ENCODE results near the gene FAF1.
"Not testable (repeated sequence)": the region's sequence is repeated elsewhere in the genome, so short reads cannot be mapped to it uniquely, and the experiment has no call there.

FAF1 gene

DNA sequence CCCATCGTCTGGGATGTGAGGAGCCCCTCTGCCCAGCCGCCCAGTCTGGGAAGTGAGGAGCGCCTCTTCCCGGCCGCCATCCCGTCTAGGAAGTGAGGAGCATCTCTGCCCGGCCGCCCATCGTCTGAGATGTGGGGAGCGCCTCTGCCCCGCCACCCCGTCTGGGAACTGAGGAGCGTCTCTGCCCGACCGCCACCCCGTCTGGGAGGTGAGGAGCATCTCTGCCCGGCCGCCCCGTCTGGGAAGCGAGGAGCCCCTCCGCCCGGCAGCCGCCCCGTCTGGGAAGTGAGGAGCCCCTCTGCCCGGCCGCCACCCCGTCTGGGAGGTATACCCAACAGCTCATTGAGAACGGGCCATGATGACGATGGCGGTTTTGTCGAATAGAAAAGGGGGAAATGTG is 7.5 kb downstream of the FAF1 start:
- DNase-seq: not testable (repeated sequence)

- DNase-seq: no peak
These were observed 9.7 kb downstream of the FAF1 start for GRCh38 chr1:50950396-50950795.

GRCh38 chr1:50949286-50949982 is 10.6 kb downstream of the FAF1 start:
- no peak for DNase-seq

- no peak for DNase-seq
These were observed 17.7 kb downstream of the FAF1 start for GRCh38 chr1:50942334-50942733.

DNA sequence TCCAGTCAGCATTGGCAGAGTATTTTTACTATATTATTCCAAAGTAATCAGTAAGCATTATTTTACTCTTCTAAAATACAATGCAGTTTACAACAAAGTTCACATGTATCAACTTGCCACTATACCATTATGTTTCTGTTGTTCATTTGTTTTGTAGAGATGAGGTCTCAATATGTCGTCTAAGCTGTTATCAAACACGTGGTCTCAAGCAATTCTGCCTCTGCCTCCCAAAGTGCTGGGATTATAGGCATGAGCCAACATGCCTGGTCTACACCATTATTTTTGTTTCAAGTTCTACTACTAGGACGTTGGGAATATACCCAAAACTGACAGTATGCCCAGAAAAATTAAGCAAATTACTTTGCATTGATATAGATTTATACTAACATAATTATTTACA is 19.8 kb downstream of the FAF1 start:
- DNase-seq: no peak

DNA sequence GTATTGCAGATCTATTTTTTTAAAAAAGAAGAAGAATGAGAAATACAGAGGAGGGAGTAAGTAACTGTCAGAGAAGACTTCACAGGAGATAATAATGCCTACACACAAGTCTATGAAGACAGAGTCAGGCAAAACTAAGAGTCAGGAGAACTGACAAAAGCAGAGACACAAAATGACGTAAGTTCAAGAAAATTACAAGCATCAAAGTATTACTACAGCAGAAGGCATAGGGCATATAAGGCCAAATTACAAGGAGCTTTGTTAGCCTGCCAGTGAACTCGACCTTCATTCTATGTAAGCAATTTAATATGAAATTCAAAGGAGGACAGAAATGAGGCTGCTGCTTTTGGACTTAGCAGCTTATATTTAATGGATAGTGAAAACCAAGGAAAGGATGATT is 23.7 kb downstream of the FAF1 start:
- no peak for DNase-seq

GRCh38 chr1:50935276-50935675 is 24.8 kb downstream of the FAF1 start:
- not testable (repeated sequence) for DNase-seq

DNA sequence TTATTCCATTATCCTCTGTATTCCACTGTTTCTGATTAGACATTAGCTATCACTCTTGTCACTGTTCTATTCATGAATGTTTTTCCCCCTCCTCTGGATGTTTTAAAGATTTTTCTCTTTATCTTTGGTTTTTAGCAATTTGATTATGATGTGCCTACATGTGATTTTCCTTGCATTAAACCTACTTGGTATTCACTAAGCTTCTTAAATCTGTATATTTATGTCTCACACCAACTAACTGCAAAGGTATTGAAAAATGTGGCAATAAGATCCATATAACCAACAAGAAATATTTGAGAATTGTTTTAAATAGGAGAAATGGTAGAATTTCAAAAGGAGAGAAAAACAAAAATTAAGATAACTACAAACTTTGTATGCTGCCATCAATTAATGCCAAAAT is 25.2 kb downstream of the FAF1 start:
- no peak for DNase-seq

GRCh38 chr1:50933770-50934169 is 26.3 kb downstream of the FAF1 start:
- DNase-seq: not testable (repeated sequence)

DNA sequence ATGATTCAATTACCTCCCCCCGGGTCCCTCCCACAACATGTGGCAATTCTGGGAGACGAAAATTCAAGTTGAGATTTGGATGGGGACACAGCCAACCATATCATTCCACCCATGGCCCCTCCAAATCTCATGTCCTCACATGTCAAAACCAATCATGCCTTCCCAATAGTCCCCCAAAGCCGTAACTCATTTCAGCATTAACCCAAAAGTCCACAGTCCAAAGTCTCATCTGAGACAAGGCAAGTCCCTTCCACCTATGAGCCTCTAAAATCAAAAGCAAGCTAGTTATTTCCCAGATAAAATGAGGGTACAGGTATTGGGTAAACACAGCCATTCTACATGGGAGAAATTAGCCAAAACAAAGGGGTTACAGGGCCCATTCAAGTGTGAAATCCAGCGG is 28.0 kb downstream of the FAF1 start:
- not testable (repeated sequence) for DNase-seq

DNA sequence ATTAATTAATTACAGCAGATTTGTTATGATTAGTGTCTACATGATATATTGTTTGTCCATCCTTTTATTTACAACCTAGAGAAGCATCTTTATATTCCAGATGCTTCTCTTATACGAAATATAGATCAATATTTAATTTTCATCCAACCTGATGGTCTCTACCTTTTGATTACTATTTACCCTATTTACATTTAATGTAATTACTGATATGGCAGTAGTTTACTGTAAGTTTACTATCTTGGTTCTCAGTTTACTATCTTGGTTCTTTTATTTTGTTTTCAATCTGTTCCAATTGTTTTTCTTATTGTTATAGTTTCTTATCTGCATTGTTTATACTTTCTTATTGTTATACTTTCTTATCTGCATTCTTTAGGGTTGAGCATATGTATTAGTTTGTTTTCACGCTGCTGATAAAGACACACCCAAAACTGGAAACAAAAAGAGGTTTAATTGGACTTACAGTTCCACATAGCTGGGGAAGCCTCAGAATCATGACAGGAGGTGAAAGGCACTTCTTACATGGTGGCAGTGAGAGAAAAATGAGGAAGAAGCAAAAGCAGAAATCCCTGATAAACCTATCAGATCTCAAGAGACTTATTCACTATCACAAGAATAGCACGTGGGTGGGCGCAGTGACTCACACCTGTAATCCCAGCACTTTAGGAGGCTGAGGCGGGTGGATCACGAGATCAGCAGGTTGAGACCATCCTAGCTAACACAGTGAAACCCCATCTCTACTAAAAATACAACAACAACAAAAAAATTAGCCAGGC is 28.9 kb downstream of the FAF1 start:
- peak; percentile 2 for DNase-seq

DNA sequence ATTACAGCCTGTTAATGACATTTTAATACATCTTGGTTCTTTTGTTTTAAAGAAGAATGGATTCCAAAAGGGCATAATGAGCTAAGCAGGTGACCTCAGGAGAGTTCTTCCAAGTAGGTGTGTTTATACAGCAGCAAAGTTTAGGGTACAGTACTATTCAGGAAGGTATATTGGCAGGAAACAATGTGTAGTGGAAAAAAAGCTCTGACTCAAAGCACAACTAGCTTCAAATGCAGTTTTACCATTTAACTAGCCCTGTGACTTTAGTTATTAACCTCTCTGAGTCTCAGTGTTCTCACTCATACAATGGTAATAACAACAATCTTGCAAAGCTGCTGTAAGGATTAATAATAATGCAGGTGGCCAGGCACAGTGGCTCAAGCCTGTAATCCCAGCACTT is 29.9 kb downstream of the FAF1 start:
- DNase-seq: no peak

GRCh38 chr1:50929376-50929958 is 30.6 kb downstream of the FAF1 start:
- DNase-seq: no peak

DNA sequence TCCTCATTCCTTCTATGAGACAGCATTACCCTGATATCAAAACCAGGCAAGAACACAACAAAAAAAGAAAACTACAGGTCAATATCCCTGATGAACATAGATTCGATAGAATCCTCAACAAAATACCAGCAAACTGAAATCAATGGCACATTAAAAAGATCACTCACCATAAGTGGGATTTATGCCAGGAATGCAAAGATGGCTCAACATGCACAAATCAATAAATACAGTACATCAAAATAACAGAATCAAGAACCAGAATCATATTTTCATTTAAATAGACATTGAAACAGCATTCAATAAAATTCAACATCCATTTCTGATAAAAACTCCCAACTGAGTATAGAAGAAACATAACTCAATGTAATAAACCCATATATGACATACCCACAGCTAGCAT is 36.5 kb downstream of the FAF1 start:
- DNase-seq: no peak

GRCh38 chr1:50921029-50921428 is 39.0 kb downstream of the FAF1 start:
- no peak for DNase-seq

DNA sequence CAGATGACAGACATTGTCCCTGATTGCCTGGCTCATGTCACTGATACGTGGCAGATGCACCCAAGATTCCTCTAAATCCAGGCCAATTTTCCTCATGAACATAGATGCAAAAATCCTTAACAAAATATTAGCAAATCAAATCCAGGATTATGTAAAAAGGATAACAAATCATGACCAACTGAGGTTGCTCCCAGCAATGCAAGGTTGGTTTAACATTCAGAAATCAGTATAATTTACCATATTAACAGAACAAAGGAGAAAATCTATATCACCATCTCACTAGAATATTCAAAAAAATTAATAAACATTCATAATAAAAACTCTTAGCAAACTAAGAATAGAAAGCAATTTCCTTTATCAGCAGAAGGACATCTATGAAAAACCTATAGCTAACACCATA is 39.7 kb downstream of the FAF1 start:
- DNase-seq: no peak

DNA sequence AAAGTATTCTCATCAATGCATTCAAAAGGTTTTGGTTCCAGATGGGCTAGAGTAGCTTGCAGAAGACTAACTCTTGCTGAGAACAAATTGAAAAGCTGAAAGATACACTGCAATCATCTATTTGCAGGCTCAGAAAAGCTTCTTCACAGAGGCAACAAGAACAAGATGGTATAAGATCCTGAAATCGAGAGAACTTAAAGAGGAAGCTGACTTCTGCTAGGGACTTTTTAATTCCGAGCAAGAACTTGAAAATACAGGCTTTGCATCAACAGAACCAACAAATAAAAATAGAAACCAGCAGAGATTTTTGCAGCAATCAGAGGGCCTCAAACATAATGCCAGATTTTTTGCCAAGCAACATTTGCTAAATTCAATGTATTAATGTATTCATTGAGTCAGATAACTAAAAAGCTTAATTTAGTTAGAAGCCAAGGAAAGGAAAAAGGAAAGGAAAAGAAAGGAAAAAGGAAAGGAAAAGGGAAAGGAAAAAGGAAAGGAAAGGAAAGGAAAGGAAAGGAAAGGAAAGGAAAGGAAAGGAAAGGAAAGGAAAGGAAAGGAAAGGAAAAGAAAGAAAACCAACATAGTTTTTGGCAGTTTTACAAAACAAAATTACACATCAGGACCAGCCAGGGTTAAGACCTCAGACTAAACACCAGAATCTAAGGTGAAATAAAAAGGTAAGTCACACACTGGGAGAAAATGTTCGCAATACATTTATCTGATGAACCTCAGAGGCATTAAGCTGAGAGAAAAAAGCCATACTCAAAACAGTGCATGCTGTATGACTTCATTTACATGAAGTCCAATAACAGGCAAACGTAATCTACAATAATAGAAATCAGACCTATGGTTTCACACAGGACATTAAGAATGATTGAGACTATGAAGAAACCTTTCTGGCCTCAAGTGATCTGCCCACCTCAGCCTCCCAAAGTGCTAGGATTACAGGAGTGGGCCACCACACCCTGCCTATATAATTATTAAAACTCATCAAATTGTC is 42.6 kb downstream of the FAF1 start:
- no peak for DNase-seq

- no peak for DNase-seq
These were observed 44.4 kb downstream of the FAF1 start for GRCh38 chr1:50915621-50916020.

DNA sequence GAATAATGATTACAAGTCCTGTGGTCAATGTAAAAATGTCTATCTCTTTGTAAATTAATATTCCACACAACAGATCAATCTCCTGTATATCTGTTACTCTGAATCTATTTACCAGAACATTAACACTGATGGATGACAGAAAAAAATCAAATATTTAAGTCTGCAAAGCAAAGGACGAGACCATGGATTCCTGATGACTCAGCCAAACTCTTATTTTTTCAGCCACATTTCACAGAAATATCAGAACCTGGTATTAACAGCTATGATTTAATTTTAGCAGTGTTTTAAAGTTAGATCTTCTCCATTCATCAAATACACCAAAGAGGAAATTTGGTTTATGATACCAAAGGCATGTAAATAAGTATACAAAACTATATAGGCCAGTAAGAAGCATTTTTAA is 46.1 kb downstream of the FAF1 start:
- no peak for DNase-seq

- not testable (repeated sequence) for DNase-seq
These were observed 49.7 kb downstream of the FAF1 start for GRCh38 chr1:50910356-50910755.

DNA sequence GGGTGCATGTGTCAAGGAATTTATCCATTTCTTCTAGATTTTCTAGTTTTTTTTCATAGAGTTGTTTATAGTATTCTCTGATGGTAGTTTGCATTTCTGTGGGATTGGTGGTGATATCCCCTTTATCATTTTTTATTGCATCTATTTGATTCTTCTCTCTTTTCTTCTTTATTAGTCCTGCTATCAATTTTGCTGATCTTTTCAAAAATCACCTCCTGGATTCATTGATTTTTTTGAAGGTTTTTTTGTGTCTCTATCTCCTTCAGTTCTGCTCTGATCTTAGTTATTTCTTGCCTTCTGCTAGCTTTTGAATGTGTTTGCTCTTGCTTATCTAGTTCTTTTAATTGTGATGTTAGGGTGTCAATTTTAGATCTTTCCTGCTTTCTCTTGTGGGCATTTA is 52.5 kb downstream of the FAF1 start:
- not testable (repeated sequence) for DNase-seq

DNA sequence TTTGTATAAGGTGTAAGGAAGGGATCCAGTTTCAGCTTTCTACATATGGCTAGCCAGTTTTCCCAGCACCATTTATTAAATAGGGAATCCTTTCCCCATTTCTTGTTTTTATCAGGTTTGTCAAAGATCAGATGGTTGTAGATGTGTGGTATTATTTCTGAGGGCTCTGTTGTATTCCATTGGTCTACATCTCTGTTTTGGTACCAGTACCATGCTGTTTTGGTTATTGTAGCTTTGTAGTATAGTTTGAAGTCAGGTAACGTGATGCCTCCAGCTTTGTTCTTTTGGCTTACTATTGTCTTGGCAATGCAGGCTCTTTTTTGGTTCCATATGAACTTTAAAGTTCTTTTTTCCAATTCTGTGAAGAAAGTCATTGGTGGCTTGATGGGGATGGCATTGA is 54.0 kb downstream of the FAF1 start:
- not testable (repeated sequence) for DNase-seq

- DNase-seq: no peak
These were observed 57.6 kb downstream of the FAF1 start for GRCh38 chr1:50902419-50902818.
